HG03280 (cell line): ENCODE measurements around the gene OR2F2.
A peak's percentile ranks its signal among the peaks of the same experiment; 100 is the strongest.

Experiments used
- ATAC-seq: cut with Tn5 transposase; IDR thresholded peaks from one replicate; pipeline ENCODE4 v1.9.1; 2021; ENCODE audit warnings: mild to moderate bottlenecking, moderate library complexity; ENCODE audit not compliant: unreplicated experiment

OR2F2 gene, protein sequence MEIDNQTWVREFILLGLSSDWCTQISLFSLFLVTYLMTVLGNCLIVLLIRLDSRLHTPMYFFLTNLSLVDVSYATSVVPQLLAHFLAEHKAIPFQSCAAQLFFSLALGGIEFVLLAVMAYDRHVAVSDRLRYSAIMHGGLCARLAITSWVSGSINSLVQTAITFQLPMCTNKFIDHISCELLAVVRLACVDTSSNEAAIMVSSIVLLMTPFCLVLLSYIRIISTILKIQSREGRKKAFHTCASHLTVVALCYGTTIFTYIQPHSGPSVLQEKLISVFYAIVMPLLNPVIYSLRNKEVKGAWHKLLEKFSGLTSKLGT

GRCh38 chr7:143934526-143935325 lies at the start of gene OR2F2:
TSS of gene OR2F2 (plus strand) at chr7:143935233. CDS start at chr7:143935233, 0 bp downstream.
- no peak for ATAC-seq

DNA sequence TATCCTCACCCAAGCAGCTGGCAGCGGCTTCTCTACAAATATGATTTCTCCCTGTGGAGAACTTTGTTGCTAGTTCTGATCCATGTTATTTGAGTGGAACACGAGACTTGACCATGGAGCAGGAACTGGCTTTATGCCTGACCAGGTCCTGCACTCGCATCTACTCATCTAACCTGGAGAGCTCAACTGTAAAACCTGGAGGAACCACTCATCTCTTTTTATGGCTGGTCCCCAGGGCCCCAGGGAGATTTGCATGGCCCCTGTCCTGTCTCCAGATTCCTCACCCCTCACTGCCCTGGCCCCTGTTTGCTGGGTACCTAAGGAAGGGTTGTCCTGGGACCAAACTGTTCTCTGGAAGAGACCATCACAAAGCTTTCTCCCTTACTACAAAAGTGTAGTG lies 49.1 kb upstream of the OR2F2 start:
- ATAC-seq: no peak

- no peak for ATAC-seq
Measured at GRCh38 chr7:143886826-143887477, 48.1 kb upstream of the OR2F2 start.

DNA sequence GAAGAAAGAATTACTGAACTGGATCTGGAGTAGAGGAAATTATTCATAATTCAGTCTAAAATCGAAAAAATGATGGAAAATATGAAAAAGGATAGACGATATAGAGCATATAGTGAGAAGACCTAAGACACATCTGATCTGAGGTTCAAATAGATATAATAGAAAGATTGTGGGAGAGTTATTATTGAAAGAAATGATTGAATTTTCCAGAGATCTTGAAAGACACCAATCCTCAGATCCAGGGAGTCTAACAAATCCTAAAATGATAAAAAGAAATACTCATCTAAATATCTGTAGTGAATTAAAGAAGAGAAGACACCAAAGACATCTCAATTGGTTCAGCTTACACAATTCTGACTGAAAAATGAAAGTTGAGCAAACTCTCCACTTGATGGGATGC lies 46.0 kb upstream of the OR2F2 start:
- ATAC-seq: no peak

- no peak for ATAC-seq
Measured at GRCh38 chr7:143890558-143890957, 44.5 kb upstream of the OR2F2 start.

GRCh38 chr7:143891457-143891856 lies 43.6 kb upstream of the OR2F2 start:
- ATAC-seq: no peak

DNA sequence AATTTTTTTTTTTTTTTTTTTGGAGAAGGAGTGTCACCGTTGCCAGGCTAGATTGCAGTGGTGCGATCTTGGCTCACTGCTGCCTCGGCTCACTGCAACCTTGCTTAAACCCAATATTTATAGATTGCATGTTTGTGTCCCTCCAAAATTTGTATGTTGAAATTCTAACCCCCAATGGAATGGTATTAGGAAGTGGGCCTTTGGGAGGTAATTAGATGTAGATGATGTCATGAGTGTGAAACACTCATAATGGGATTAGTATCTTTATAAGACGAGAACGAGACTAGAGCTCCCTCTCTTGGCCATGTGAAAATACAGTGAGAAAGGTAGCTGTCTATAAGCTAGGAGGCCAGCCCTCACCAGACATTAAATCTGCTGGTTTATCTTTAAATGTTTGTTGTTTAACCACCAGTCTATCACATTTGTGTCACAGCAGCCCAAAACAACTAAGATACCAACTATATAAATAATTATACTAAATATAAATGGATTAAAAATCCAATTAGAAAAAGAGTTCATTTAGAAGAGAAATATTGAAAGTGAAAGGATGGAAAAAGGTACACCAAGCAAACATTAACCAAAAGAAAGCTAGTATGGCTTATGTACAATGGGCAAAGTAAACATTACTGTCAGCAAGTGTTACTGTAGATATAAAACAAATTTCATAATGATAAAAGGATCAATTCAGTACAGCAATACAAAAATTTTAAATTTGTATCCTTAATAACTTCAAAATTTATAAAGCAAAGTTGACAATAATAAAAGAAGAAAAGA lies 42.3 kb upstream of the OR2F2 start:
- peak; percentile 98 for ATAC-seq

- ATAC-seq: no peak
Measured at GRCh38 chr7:143896667-143897066, 38.4 kb upstream of the OR2F2 start.

GRCh38 chr7:143898810-143899209 lies 36.2 kb upstream of the OR2F2 start:
- ATAC-seq: no peak

- no peak for ATAC-seq
Measured at GRCh38 chr7:143900230-143900766, 34.7 kb upstream of the OR2F2 start.

- no peak for ATAC-seq
Measured at GRCh38 chr7:143901332-143901667, 33.7 kb upstream of the OR2F2 start.

DNA sequence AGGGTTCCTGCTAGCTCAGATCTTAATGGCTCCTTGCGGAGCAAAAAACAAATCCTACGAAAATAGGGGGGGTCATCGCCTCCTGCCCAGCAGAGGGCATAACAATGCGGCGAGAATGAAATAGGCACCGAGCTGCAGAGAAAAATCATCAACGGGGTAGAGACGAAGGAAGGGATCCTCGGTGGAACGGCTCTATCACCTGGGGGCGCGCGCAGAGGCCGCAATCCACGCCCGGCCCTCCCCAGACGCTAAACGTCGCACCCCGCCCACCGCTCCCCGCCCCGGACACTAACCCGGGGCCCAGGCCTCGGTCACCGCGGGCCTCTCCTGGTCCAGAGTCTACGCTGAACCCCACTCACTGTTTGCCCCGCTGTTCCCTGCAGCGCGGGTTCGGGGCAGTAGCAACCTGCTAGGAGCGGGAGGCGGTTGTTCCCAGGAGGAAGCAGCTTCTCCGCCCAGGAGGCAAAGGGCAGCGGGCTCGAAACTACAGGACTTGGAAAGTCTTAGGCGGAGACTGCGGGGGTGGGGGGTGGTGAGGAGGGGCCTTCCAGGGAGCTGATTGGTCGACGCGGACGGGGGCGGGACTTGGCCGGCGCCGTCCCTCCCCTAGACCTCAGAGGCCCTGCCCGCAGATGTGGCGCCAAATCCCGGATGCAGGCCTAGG lies 33.2 kb upstream of the OR2F2 start, which contains the start of gene TCAF1:
Gene TCAF1 (minus strand): TSS at position 509 of the 664 bp plus-strand sequence. CDS start 25,568 bp downstream, outside the sequence.
- peak; percentile 91 for ATAC-seq

DNA sequence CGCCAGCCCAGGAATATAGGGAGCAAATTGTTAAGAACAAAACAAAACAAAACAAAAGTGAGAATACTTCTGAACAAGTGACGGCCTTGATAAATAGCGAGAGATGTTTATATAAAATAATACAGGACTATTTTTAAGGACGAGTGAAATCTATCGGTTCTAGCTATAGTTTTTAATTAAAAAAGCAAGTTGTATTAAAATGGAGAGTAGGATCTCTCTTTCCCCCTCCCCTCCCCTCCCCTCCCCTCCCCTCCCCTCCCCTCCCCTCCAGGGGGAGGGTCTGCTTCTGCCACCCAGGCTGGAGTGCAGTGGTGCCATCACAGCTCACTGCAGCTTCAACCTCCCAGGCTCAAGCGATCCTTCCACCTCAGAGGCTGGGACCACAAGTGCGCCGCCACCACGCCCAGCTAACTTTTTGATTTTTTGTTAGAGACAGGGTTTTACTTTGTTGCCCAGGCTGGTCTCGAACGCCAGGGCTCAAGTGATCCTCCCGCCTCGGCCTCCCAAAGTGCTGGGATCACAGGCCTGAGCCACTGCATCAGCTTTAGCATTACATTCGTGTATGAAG lies 32.6 kb upstream of the OR2F2 start:
- ATAC-seq: no peak

DNA sequence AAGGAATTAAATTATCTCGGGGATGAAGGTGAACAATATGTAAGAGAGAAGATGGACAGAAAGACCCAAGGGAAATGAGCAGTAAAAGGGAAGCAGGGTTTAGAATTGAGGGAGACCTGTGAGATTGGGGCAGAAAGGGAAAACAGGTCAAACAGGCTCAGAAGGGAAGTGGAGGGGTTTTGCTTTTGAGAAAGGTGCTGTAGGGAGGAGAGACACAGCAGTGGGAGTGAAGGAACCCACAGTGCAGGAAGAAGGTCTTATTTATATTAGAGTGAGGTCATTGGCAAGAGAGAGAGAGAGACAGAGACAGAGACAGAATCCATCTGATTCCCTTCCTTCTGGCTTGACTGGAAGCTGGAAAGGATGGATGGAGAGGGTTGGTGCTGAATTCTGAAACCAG lies 29.5 kb upstream of the OR2F2 start:
- ATAC-seq: no peak

- no peak for ATAC-seq
Measured at GRCh38 chr7:143906151-143906550, 28.9 kb upstream of the OR2F2 start.

DNA sequence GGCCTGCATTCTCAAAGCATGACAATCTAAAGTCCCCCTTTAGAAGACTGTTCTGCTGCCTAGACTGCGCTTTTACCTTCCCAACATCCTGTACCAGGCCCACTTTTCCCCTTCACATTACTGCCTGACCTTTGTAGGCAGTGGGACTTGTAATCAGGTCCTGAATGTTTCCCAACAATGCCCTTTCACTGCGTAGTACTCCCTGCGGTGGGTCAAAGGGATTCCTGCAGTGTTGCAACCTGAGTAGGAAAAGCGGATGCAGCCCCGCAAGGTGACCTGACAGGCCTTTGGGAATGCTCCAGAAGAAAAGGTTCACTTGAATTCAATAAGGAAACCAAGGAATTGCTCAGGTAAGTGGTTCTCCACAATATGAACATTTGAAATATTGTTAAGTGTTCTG lies 28.1 kb upstream of the OR2F2 start:
- ATAC-seq: no peak

- no peak for ATAC-seq
Measured at GRCh38 chr7:143908120-143908519, 26.9 kb upstream of the OR2F2 start.

- no peak for ATAC-seq
Measured at GRCh38 chr7:143909863-143910262, 25.2 kb upstream of the OR2F2 start.

GRCh38 chr7:143910473-143911248 lies 24.4 kb upstream of the OR2F2 start:
- no peak for ATAC-seq
